ENCODE results near the gene SPSB2.

Gene SPSB2

GRCh38 chr12:6830999-6831398 is 42.1 kb downstream of the SPSB2 start:
- no peak for DNase-seq

- no peak for DNase-seq
Observed at GRCh38 chr12:6830286-6830890, 42.7 kb downstream of the SPSB2 start.

- DNase-seq: peak; percentile 60
Observed at GRCh38 chr12:6829536-6830220, 43.4 kb downstream of the SPSB2 start.

- peak; percentile 58 for DNase-seq
Observed at GRCh38 chr12:6828781-6829535, 44.1 kb downstream of the SPSB2 start.

- DNase-seq: peak; percentile 65
Observed at GRCh38 chr12:6827982-6828780, 44.9 kb downstream of the SPSB2 start, which contains the start of gene P3H3. TSS of gene P3H3 (plus strand) at chr12:6828407. CDS start at chr12:6828441, 34 bp downstream.

GRCh38 chr12:6827437-6827911 is 45.6 kb downstream of the SPSB2 start:
- peak; percentile 85 for DNase-seq

- DNase-seq: no peak
Observed at GRCh38 chr12:6826734-6827436, 46.2 kb downstream of the SPSB2 start.

GRCh38 chr12:6826125-6826733 is 46.9 kb downstream of the SPSB2 start:
- DNase-seq: no peak

- peak; percentile 82 for DNase-seq
Observed at GRCh38 chr12:6825398-6826124, 47.5 kb downstream of the SPSB2 start.

- DNase-seq: peak; percentile 36
Observed at GRCh38 chr12:6824901-6825381, 48.2 kb downstream of the SPSB2 start.

- DNase-seq: no peak
Observed at GRCh38 chr12:6824085-6824775, 48.9 kb downstream of the SPSB2 start.

GRCh38 chr12:6823182-6824084 is 49.7 kb downstream of the SPSB2 start:
- DNase-seq: no peak

- DNase-seq: no peak
Observed at GRCh38 chr12:6822426-6823135, 50.5 kb downstream of the SPSB2 start.

GRCh38 chr12:6821591-6822425 is 51.3 kb downstream of the SPSB2 start, which contains the start of gene GPR162:
TSS of gene GPR162 (plus strand) at chr12:6821821. CDS start at chr12:6823899, 2,078 bp downstream.
- DNase-seq: peak; percentile 62

Measured in fibroblast of skin of back (primary cell).